Measurements from ENCODE around the gene SPEF2.

The SPEF2 gene

GRCh38 chr5:35758151-35758724, 140.6 kb downstream of the SPEF2 start:
- TF ChIP-seq CTCF (IDR thresholded peaks at IDR 0.05; ENCODE audit: extremely low read depth, missing control alignments) = no peak
- no peak for DNase-seq (ENCODE audit: low spot score)

DNA sequence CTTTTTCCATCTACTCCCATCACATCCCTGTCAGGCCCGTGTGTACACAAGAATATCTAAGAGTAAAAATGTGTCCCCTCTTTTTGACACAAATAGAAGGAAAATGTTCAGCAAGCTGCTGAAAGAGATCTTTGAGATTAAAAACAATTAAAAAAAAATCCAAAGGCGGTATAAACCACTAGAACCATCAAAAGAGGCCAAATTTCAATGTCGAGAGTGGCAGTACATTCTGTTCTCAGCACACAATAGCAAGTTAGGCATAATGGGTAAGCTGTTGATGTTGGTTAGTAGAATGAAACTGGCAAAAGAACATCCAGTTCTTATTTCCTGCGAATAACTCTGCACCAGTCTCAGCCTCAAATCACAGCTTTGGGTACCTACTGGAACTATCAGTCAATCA, 143.9 kb downstream of the SPEF2 start:
- DNase-seq (ENCODE audit: low spot score) = no peak
- TF ChIP-seq CTCF (IDR thresholded peaks at IDR 0.05; ENCODE audit: extremely low read depth, missing control alignments) = no peak

- DNase-seq (ENCODE audit: low spot score) = no peak
- TF ChIP-seq CTCF (IDR thresholded peaks at IDR 0.05; ENCODE audit: extremely low read depth, missing control alignments) = no peak
Measured at GRCh38 chr5:35762368-35762767, 144.7 kb downstream of the SPEF2 start.

DNA sequence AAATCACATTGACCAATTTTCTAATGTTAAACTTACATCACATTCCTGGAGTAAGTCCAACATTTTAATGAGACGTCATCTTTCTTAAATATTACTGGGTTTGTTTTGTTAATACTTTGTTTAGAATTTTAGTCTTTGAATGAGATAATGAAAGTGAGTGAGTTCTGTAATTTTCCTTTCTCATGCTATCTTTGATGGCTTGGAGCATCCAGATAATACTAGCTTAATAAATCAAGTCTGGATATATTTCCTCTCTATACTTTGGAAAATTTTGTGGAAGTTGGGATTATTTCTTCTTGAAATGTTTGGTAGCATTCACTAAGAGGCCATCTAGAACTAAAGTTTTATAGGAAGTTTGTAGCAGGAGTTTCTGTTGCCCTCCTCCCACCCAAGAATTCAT, 148.3 kb downstream of the SPEF2 start:
- no peak for DNase-seq (ENCODE audit: low spot score)
- no peak for TF ChIP-seq CTCF (IDR thresholded peaks at IDR 0.05; ENCODE audit: extremely low read depth, missing control alignments)

DNA sequence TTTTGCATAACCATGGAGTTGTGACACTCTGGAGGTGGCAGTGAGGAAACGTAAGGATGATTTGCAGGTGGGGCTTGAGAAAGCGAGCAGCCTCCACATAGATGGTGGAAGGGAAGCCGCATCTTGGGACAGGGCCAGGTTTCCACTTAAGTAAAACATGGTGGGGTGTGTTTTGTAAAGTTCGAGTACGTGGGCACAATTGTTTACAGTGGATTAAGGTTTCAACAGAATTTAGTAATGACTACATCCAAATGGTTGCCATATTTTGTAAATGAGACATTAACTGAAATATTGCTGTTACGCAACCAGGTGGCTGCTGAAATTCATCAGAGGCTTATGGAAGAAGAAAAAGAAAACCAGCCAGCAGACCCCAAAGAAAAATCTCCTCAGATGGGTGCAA, 153.6 kb downstream of the SPEF2 start:
- TF ChIP-seq CTCF (IDR thresholded peaks at IDR 0.05; ENCODE audit: extremely low read depth, missing control alignments) = no peak
- no peak for DNase-seq (ENCODE audit: low spot score)

DNA sequence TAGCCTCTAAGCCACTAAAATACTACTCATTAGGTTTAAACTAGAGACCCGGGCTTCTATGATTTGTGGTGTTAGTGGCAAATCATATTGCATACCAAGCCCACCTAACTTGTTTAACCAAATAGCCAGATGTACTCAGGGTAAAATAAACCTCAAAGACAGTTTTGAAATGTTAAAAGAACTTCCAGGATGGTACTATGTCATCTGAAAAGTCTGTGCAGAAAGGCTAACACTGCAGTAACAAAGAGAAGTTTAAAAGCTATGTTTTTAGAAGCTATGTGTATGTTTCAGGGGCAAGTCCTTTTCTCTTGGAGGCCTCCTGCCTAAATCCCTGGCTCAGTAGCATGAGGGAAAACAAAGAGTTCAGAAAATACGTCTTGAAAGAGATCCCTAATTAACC, 154.2 kb downstream of the SPEF2 start:
- DNase-seq (ENCODE audit: low spot score) = no peak
- TF ChIP-seq CTCF (IDR thresholded peaks at IDR 0.05; ENCODE audit: extremely low read depth, missing control alignments) = no peak

DNA sequence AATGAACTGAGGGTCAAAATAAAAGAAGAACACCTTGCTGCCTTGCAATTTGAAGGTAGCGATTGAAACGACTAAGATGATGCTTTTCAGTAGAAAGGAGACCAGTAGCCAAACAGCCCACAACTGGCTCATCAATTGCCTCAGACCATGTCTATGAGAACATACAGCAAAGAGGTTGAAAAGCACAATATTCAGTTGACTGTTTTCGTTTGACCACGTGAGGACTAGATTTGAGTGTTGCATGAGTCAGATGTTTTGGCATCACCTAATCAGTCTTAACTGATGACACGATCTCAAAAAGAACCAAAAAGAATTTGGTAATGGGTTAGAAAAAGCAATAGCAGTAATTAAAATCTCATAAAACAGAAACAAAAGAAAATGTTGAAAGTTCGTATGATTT, 156.3 kb downstream of the SPEF2 start:
- DNase-seq (ENCODE audit: low spot score) = no peak
- TF ChIP-seq CTCF (IDR thresholded peaks at IDR 0.05; ENCODE audit: extremely low read depth, missing control alignments) = no peak

Data from GM20000 (cell line).